GM15510 (cell line): ENCODE measurements around the gene GNLY.

Experiments used
- POLR2A ChIP-seq: IDR thresholded peaks from 3 replicates; pipeline ENCODE4 v1.6.1; 2011; ENCODE audit warnings: borderline replicate concordance; ENCODE audit not compliant: insufficient read length; ENCODE audit errors: extremely low read depth

The GNLY gene

DNA sequence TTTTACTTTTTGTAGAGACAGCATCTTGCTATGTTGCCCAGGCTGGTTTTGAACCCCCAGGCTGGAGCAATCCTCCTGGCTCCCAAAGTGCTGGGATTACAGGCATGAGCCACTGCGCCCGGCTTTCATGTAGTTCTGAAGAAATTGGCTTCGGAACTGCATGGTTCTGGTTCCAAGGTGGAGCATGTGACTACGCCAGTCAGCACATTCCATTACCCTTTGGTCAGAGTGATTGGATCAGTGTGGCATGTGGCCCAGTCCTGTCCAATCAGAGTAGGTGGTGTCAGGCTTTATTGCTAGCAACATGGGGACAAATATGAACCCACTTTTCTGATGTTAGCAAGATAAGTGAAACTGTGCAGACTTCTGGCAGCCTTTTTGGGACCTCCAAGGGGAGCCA is 43.3 kb downstream of the GNLY start:
- TF ChIP-seq POLR2A = no peak

DNA sequence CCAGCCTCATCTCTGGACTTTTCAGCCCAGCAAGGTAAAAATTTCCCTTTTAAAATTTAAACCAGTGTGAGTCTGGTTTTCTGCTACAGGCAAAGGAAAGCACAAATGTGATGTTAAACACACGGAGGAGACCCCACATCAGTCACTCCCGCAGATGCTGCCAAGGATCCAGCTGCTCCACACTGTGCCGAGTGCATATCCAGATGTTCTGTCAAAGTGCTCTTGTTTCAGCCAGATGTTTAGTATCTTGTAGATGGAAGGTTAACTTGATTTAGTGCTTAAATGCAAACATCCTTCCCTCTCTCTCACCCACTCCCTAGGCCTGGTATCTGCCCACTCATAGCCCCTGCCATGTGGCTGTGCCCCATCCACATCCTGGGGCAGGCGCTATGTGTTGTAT is 43.8 kb downstream of the GNLY start:
- no peak for TF ChIP-seq POLR2A

DNA sequence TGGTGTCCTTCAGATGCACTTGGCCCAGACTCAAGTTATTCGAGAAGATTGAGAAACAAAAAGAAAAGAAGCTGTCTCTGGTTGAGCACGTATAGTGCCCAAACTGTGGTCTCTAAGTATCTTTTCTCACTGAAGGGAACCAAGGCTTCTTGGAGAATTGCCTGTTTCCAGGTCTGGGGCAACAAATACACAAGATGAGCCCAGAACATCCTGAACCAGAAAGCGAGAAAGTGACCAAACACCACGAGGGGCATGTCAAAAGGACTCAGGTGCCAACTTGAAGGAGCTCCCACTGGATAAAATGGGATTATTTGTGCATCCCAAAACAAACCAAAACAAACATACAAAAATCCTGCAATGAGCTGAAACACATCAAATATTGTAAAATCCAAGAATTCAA is 46.0 kb downstream of the GNLY start:
- TF ChIP-seq POLR2A = no peak

DNA sequence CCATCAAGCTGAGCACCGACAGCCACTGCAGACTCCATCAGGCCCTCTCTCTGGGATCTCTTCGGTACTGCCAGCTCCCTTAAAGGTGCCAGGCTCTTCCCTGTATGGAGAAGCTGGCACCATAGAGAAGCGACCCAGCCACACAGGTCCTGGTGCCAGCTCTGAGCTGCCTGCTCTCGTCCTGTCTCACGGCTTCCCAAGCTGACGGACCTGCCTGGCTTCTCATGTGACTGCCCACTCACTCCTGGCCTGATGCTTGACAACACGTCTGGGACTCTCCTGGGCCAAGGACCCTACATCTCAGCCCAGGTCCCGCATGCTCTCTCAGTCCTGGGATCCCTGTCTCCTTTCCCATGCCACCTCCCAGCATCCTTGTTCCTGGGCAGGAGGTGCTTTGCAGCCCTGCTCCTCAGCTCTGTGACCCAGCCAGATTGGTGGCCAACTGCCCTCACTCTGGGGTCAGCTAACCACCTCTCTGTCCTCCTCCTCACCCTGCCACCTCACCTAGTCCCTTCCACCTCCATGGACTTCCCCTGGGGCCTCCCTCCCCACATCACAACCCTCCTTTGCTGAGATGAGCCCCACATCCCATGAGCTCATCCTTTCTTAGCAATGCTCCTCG is 47.2 kb downstream of the GNLY start:
- TF ChIP-seq POLR2A = no peak

DNA sequence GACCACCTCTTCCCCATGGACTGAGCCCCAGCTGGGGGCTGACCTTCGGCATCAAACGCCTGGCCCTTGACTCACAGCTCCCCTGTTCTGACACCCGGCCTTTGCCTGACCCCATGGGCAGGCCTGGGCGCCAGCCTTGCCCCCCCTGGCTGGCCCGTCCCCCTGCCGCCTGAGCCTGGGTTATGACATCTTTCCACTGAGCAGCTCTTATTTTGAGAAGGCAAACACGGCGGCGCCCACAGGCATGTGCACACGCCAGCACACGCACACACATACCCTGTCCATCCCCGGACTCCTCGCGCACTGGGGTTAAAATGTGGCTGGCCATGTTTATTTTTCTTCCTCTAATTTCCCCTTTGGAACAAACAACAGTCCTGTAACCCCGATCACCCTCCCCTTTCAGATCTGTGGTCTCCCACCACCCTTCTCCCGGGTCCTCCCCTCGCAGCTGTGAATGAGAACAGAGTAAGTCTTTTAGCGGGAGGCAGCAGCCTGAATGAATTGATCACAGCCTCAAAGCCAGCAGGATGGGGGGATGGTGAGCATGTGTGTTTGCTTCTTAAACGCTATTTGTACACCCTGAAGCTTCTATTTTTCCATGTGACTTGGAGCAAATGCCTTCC is 47.8 kb downstream of the GNLY start:
- no peak for TF ChIP-seq POLR2A

DNA sequence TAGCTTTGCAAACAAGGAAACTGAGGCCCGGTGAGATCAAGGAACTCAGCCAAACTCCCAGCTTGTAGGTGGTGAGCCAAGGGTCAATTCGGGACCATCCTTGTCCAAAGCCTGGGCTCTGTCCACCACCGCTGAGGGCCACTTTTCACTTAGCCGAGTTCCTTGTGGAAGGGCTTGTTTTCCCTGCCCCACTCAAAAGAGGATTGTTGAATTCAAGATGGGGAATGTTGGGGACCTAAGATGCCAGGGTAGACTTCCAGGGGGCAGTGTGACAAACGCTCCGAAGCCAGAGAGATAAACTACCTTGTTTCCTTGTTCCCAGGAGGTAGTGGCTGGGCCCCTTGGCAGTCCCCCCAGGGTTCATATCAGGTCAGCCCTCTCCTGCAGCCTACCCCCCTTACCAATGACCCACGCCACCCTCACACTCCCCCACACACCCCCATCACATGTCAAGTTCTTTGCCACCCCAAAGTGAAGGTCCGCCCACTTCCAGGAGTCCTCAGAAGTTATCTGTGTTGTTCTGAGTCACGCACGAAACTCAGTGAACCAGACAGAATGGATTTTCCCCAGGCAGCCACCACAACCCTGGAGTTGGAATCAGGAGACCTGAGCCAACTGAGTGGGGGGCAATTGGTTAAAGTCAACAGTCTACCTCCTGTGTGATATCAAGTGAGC is 49.3 kb downstream of the GNLY start:
- no peak for TF ChIP-seq POLR2A

DNA sequence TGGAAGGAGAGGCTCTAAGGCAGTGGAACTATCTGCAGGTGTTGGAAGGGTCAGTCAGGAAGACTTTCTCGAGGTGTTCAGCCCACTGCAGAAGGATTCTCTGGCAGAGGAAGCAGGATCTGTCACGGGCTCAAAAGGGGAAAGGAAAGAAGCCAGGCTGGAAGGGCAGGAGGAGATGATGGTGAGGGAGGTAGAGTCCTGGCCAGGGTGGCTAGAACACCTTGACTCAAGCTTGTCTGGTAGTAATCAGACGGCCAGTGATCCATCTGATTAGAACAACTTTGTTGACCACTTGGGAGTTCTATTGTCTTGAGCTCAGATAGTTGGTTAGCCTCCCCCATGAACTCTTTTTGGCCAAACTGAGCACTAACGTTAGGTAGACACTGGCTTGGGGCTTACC is 49.9 kb downstream of the GNLY start:
- TF ChIP-seq POLR2A = no peak

DNA sequence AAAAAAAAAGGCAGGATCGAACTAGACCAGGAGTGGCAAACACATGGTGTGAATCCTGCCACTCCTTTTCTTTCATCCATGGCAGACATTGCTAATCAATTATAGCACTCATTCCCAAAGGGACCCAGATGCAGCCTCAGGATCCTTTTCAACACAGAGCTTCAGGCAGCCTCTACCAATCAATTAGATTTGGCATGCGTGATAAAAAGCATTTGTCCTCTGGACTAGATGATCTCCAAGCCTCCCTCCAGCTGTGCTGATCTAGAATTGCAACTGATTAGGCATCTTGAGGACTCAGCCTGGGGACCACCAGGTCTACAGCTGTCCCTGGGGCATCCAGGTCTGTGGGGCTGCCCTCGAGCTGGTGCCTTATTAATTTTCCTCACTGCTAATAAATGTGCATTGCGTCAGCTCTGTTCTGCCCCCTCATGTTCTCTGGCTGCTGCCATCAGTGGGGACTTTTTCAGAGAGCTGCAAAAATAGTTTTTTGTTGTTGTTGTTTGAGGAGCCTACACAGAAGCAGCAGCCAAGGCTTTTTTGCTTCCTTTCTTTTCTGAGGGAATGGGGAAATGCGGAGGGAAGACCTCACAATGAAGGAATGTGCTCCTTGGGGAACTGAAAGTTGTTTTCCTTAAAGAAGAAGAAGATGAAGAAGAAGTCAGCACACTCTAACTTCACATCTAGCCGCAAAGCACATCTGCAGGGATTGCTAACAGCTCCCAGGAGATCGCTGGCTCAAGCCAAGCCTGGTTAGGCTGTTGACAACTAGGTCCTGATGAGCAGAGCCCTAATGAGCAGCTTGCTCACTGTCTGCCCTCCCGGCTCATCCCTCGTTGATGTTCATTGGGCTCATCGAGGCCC is 50.8 kb downstream of the GNLY start:
- no peak for TF ChIP-seq POLR2A

DNA sequence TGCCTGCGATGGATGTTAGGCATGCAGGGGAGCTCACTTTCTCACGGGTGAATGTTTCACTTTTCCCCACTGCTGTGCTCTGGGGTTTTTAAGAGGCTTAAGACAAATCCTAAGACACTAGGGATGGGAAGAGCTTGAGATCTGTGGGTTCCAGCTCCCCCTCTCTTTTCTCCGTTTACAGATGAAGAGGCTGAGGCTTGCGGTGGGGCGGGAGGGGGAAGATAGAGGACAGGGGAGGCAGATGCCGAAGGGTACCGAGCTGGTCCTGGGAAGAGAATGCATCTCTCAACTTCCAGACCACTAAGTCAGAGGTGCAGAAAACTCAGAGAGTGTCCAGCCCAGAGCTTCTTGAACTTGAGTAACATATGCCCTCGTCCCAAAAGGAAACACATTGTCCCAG is 51.5 kb downstream of the GNLY start:
- no peak for TF ChIP-seq POLR2A

DNA sequence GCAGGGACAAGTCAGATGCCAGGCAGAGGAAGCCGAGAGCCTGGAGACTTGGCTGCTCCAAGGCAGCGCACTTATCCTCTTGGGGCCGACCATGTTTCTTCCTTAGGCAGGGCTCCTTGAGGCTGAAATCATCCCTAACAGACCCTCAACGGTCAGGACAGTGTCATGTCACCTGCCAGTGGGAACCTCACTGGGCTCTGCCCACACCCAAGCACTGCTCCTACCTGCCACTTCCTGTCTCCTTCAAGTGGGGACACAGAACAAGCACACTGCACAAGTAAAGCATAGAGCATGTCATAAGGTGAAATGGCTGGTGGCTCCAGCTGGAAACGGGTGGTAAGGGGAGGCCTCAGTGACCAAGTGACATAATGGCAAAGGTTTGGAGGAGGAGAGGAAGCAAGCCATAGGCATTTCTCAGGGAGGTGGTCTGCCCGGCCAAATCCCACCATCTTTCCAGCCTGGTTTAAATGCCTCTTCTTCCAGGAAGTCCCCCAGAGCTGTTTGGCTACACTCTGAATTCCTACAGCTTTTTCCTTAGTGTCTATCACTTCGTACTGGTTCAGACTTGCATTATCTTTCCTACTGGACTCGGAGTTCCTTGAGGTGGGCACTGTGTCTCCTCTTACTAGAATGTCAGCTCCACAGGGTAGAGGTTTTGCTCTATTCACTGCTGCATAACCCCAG is 52.3 kb downstream of the GNLY start:
- TF ChIP-seq POLR2A = no peak

DNA sequence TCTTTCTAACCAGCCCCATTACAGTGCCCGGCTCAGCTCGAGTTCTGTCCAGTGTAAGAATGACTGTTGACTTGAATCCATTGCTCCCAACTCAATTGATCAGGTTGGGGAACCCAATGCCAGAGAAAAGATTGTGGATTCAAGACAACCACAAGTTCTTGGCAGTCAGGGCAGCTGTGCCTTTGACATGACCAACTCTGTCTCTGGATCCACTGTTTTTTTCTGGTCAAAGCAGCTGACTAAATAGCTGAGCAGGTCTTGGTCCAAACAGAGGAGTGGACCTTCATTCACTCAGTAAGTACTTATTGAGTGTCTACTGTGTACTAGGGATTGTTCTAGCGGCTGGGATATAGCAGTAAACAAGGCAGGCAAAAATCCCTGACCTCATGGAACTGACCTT is 53.3 kb downstream of the GNLY start:
- TF ChIP-seq POLR2A = no peak

DNA sequence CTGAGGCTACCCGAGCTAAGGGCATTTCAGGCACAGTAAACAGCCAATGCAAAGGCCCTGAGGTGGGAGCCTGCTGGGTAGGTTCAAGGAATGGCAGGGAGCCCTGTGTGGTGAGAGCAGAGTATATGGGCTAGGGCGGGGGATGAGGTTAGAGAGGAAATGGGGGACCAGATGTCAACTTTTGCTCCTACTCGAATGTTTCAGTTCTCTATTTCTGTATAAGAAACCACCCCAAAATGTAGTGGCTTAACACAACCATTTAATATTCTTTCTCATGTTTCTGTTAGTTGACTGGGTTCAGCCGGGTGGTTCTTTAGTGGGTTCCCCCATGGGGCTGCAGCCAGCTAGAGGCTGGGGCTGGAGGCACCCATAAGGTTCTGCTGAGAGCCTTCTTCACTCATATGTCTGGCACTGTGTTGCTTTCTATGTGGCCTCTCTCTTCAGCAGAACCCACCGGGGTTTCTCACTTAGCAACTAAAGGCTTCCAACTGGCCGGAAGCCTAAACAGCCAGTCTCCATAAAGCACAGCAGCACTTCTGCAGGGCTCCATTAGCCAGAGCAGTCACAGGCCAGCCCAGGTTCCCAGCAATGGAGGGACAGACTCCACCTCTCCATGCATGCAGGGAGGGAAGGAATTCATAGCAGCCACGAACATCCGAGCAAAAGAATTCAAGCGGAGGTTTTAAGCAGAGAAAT is 54.0 kb downstream of the GNLY start:
- no peak for TF ChIP-seq POLR2A
